Stomach (tissue), 9 donors: ENCODE results near the gene PCNX3. TPM values are rescaled to one million over a fixed set of nuclear protein-coding genes. Genes with fewer than 3 reads are reported as not detected.

ENCODE experiments used
- DNase-seq, 2 donors: peaks; one replicate each; pipeline versions ENCODE4 v3.0.0 to v3.0.0-alpha.2; 2013 to 2019
- H3K27ac ChIP-seq, 5 donors: fragments of 200-600 bp in 4 of 5; sonication (generic) in 4 of 5; one replicate each; pipeline ENCODE4 v1.5.1; 2013 to 2019; ENCODE audit warnings: mild to moderate bottlenecking in 1 of 5, moderate library complexity in 1 of 5
- H3K27me3 ChIP-seq, 3 donors: fragments of 200-600 bp; sonication (generic); one replicate each; pipeline ENCODE4 v1.5.1; 2017 to 2019; ENCODE audit warnings: mixed run types in 1 of 3
- H3K36me3 ChIP-seq, 4 donors: fragments of 200-600 bp; sonication (generic); 1 replicate in 3 of 4; 2 replicates in 1 of 4; pipeline ENCODE4 v1.5.1; 2016 to 2019
- H3K4me1 ChIP-seq, 4 donors: fragments of 200-600 bp; sonication (generic); one replicate each; pipeline ENCODE4 v1.5.1; 2016 to 2019
- H3K4me3 ChIP-seq, 4 donors: fragments of 200-600 bp; sonication (generic) in 3 of 4; one replicate each; pipeline ENCODE4 v1.5.1; 2016 to 2019; ENCODE audit warnings: mild to moderate bottlenecking in 1 of 4
- H3K9me3 ChIP-seq, 4 donors: fragments of 200-600 bp; sonication (generic); one replicate each; pipeline ENCODE4 v1.5.1; 2016 to 2019
- EP300 ChIP-seq: sonication (generic); formaldehyde crosslinking; IDR thresholded peaks from one replicate; pipeline ENCODE4 v1.6.1; 2017; ENCODE audit warnings: antibody characterized with exemption
- POLR2A ChIP-seq, 4 donors: fragments of 450-650 bp; IDR thresholded peaks; one replicate each; pipeline ENCODE4 v1.6.1; 2016; ENCODE audit warnings: antibody characterized with exemption in 4 of 4, control low read depth in 2 of 4, mild to moderate bottlenecking in 1 of 4, moderate library complexity in 1 of 4
- POLR2AphosphoS5 ChIP-seq, 3 donors: sonication (generic); formaldehyde crosslinking; IDR thresholded peaks; one replicate each; pipeline ENCODE4 v1.6.1; 2016; ENCODE audit warnings: antibody characterized with exemption in 3 of 3
- WGBS, 5 donors: extraction: QIAGEN DNeasy Blood & Tissue Kit in 3 of 5; methylation state at CpG; one replicate each; pipeline versions ENCODE4 v1.1.5 to v1.1.7; 2013 to 2018; 5-methylcytosine and 5-hydroxymethylcytosine counted together
- intact Hi-C: fragments of 100-400 bp; cut with DNase I; formaldehyde crosslinking; loops from one replicate; pipeline ENCODE4 v1.15.1; 2023; ENCODE audit warnings: low total_unique reads
- polyA plus RNA-seq, 3 donors: library from polyadenylated mRNA; stranded (reverse); fragments of 200-250 nt; gene quantifications; one replicate each; pipeline ENCODE4 v1.2.3, GENCODE V29; 2013
- total RNA-seq, 5 donors: library from RNA; depleted of rRNA; stranded (reverse); fragments of >200 nt; gene quantifications; one replicate each; pipeline versions ENCODE4 v1.1.0 to v1.2.3, GENCODE V29; 2014 to 2016
- TF ChIP-seq, protein P1 (sequence below), 7 experiments: fragments of 450-650 bp in 4 of 7; fragments of 200-600 bp in 3 of 7; sonication (generic) in 3 of 7; IDR thresholded peaks; one replicate each; pipeline ENCODE4 v1.5.1; 2016 to 2019; ENCODE audit warnings: antibody characterized with exemption in 7 of 7, control low read depth in 2 of 7, mild to moderate bottlenecking in 1 of 7
- donor health status: healthy with polysubstance abuse.
- donor health status: Bipolar disorder and iron deficiency.
- donor health status: healthy.

The PCNX3 gene
- total and polyA plus RNA-seq, 8 donors, result 4.6 to 76.2 (median 22.0) TPM

DNA sequence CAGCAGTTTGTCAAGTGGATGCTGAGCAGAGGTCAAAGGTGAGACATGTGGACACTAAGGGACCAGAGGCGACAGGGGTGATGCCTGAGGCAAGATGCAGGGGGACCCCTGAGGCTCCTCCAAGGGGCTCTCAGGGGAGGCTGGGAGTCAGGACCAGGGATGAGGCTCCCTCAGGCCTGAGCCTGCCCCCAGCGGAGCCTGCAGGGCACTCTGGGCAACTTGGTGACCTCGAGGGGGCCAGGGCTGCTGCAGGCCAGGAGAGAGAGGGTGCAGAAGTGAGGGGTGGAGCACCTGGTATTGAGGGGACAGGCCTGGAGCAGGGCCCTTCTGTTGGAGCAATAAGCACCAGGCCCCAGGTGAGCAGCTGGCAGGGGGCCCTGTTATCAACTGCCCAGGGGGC, 33.6 kb upstream of the PCNX3 start:
- DNase-seq, result no peak

GRCh38 chr11:65583589-65583988, 32.0 kb upstream of the PCNX3 start:
- no peaks in the 10 kb centered on the region for H3K9me3 ChIP-seq
- no peak for TF ChIP-seq POLR2AphosphoS5 (IDR thresholded peaks at IDR 0.05)
- TF ChIP-seq, protein P1, sequence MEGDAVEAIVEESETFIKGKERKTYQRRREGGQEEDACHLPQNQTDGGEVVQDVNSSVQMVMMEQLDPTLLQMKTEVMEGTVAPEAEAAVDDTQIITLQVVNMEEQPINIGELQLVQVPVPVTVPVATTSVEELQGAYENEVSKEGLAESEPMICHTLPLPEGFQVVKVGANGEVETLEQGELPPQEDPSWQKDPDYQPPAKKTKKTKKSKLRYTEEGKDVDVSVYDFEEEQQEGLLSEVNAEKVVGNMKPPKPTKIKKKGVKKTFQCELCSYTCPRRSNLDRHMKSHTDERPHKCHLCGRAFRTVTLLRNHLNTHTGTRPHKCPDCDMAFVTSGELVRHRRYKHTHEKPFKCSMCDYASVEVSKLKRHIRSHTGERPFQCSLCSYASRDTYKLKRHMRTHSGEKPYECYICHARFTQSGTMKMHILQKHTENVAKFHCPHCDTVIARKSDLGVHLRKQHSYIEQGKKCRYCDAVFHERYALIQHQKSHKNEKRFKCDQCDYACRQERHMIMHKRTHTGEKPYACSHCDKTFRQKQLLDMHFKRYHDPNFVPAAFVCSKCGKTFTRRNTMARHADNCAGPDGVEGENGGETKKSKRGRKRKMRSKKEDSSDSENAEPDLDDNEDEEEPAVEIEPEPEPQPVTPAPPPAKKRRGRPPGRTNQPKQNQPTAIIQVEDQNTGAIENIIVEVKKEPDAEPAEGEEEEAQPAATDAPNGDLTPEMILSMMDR (IDR thresholded peaks at IDR 0.05), result no peak
- no peak for TF ChIP-seq EP300
- TF ChIP-seq POLR2A (IDR thresholded peaks at IDR 0.05), result no peak
- DNase-seq, result no peak
- H3K4me3 ChIP-seq, result no peak overlapping the region
- intact Hi-C loops, result no loop called here
- WGBS, 5 donors, result 80 to 100% (median 93%) methylated on average over 3 to 10 of the region's 10 CpGs
- H3K27me3 ChIP-seq, result no peaks in the 10 kb centered on the region
- peaks cover 48 to 89% (median 77%) of the 10 kb centered on the region in 4 donors for H3K36me3 ChIP-seq
- H3K27ac ChIP-seq, result peak overlapping the region in 2 of 5 donors; percentile 7 to 78
- peaks cover 29 to 80% (median 48%) of the 10 kb centered on the region in 4 donors for H3K4me1 ChIP-seq

More for the DNA sequence above, 33.6 kb upstream of the PCNX3 start:
- WGBS, 5 donors, result 84 to 92% (median 89%) methylated on average over 3 of the region's 3 CpGs
- TF ChIP-seq POLR2A (IDR thresholded peaks at IDR 0.05) (no peak), EP300 (no peak), POLR2AphosphoS5 (IDR thresholded peaks at IDR 0.05) (no peak)
- TF ChIP-seq, protein P1 (IDR thresholded peaks at IDR 0.05), result no peak
- H3K4me1 ChIP-seq, result peaks cover 30 to 80% (median 48%) of the 10 kb centered on the region in 4 donors
- H3K36me3 ChIP-seq, result peaks cover 48 to 85% (median 76%) of the 10 kb centered on the region in 4 donors
- peak overlapping the region in 2 of 5 donors; percentile 18 to 52 for H3K27ac ChIP-seq
- H3K4me3 ChIP-seq, result no peak overlapping the region
- no peaks in the 10 kb centered on the region for H3K9me3 ChIP-seq
- intact Hi-C loops, result no loop called here
- H3K27me3 ChIP-seq, result no peaks in the 10 kb centered on the region

GRCh38 chr11:65584106-65584505, 31.5 kb upstream of the PCNX3 start:
- H3K4me3 ChIP-seq, result no peak overlapping the region
- H3K36me3 ChIP-seq, result peaks cover 45 to 84% (median 72%) of the 10 kb centered on the region in 4 donors
- H3K9me3 ChIP-seq, result no peaks in the 10 kb centered on the region
- WGBS, 5 donors, result 62 to 77% (median 68%) methylated on average over 8 of the region's 8 CpGs
- TF ChIP-seq POLR2AphosphoS5 (IDR thresholded peaks at IDR 0.05), result no peak
- TF ChIP-seq EP300, result no peak
- TF ChIP-seq, protein P1 (IDR thresholded peaks at IDR 0.05), result no peak
- no peak for TF ChIP-seq POLR2A (IDR thresholded peaks at IDR 0.05)
- no peak for DNase-seq
- H3K27ac ChIP-seq, result peak overlapping the region in 4 of 5 donors; percentile 18 to 78 (median 47)
- no peaks in the 10 kb centered on the region for H3K27me3 ChIP-seq
- peaks cover 28 to 80% (median 48%) of the 10 kb centered on the region in 4 donors for H3K4me1 ChIP-seq
- intact Hi-C loops, result no loop called here

DNA sequence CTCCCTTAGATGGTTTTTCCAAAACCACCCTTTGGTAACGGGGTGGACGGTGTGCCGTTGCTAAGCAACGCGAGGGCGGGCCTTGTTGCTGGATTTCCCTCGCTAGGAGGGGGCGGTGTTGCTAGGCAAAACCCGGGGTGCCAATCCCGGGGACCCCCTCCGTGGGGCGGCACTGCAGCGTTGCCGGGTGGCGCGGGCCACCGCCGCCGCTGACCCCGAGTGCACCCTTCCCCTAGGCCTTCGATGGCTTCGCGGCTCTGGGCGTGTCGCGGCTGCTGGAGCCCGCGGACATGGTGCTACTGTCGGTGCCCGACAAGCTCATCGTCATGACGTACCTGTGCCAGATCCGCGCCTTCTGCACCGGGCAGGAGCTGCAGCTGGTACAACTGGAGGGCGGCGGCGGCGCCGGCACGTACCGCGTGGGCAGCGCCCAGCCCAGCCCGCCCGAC, 30.8 kb upstream of the PCNX3 start:
- WGBS, 5 donors, result 31 to 57% (median 48%) methylated on average over 22 to 46 of the region's 46 CpGs
- peak in 1 of 2 donors; percentile 74 for DNase-seq
- Histone ChIP-seq H3K36me3 (peaks cover 38 to 83% (median 71%) of the 10 kb centered on the region in 4 donors), H3K27ac (peak overlapping the region in 3 of 5 donors; percentile 23 to 78 (median 71)), H3K4me1 (peaks cover 28 to 80% (median 50%) of the 10 kb centered on the region in 4 donors), H3K9me3 (no peaks in the 10 kb centered on the region), H3K4me3 (peak overlapping the region in 2 of 4 donors; percentile 1 to 9), H3K27me3 (no peaks in the 10 kb centered on the region)
- TF ChIP-seq, protein P1 (IDR thresholded peaks at IDR 0.05), result no peak
- no peak for TF ChIP-seq POLR2A (IDR thresholded peaks at IDR 0.05)
- no peak for TF ChIP-seq POLR2AphosphoS5 (IDR thresholded peaks at IDR 0.05)
- no peak for TF ChIP-seq EP300
- intact Hi-C loops, result no loop called here
